Neural cell (in vitro differentiated cells): ENCODE results near the gene TBC1D8. TPM values are rescaled to one million over a fixed set of nuclear protein-coding genes. Genes with fewer than 3 reads are reported as not detected.

Experiments used
- H2AFZ ChIP-seq: fragments of 200-600, 300-800 bp; sonication (generic), shearing (Covaris generic); 2 replicates; pipeline ENCODE4 v1.6.0; 2014; ENCODE audit warnings: low read depth, mild to moderate bottlenecking, antibody characterized with exemption, low read length, moderate library complexity
- H3F3A ChIP-seq: fragments of 200-600 bp; shearing (Covaris generic); 2 replicates; pipeline ENCODE4 v1.6.1; 2016; ENCODE audit warnings: mild to moderate bottlenecking, moderate library complexity, mixed read lengths, antibody characterized with exemption, low read length; ENCODE audit not compliant: insufficient read depth, poor library complexity, severe bottlenecking
- H3K27ac ChIP-seq: fragments of 200-600, 300-800 bp; sonication (generic), shearing (Covaris generic); 2 replicates; pipeline ENCODE4 v1.5.1; 2014; ENCODE audit warnings: mild to moderate bottlenecking, low read length, moderate library complexity
- H3K27me3 ChIP-seq: fragments of 300-800, 200-600 bp; sonication (generic), shearing (Covaris generic); 2 replicates; pipeline ENCODE4 v1.6.0; 2014; ENCODE audit warnings: mild to moderate bottlenecking, low read depth, low read length, moderate library complexity; ENCODE audit not compliant: insufficient read depth
- H3K36me3 ChIP-seq: fragments of 300-800, 200-600 bp; sonication (generic), shearing (Covaris generic); 2 replicates; pipeline ENCODE4 v1.5.1; 2014; ENCODE audit warnings: mild to moderate bottlenecking, antibody characterized with exemption, low read length, moderate library complexity; ENCODE audit not compliant: insufficient read depth
- H3K4me2 ChIP-seq: fragments of 300-800, 200-600 bp; sonication (generic), shearing (Covaris generic); 2 replicates; pipeline ENCODE4 v1.6.0; 2014; ENCODE audit warnings: mild to moderate bottlenecking, low read length
- H3K4me3 ChIP-seq: fragments of 300-800, 200-600 bp; sonication (generic), shearing (Covaris generic); 2 replicates; pipeline ENCODE4 v1.5.1; 2014; ENCODE audit warnings: mild to moderate bottlenecking, low read length, moderate library complexity
- H3K79me2 ChIP-seq: fragments of 200-600 bp; shearing (Covaris generic); replicated peaks from 2 replicates; pipeline ENCODE4 v1.6.0; 2014; ENCODE audit warnings: mild to moderate bottlenecking, low read length, moderate library complexity; ENCODE audit not compliant: insufficient read depth
- H3K9ac ChIP-seq: fragments of 300-800, 200-600 bp; sonication (generic), shearing (Covaris generic); 2 replicates; pipeline ENCODE4 v1.6.1; 2016; ENCODE audit warnings: mild to moderate bottlenecking, low read length, mixed read lengths
- H3K9me2 ChIP-seq: fragments of 200-600 bp; shearing (Covaris generic); 2 replicates; pipeline ENCODE4 v1.6.1; 2016; ENCODE audit warnings: mild to moderate bottlenecking, low read length, mixed read lengths; ENCODE audit not compliant: insufficient read depth
- H3K9me3 ChIP-seq: fragments of 200-600, 300-800 bp; sonication (generic), shearing (Covaris generic); 2 replicates; pipeline ENCODE4 v1.6.1; 2016; ENCODE audit warnings: mild to moderate bottlenecking, mixed run types, low read length, moderate library complexity, mixed read lengths
- H4K20me1 ChIP-seq: fragments of 200-600 bp; shearing (Covaris generic); 2 replicates; pipeline ENCODE4 v1.6.1; 2016; ENCODE audit warnings: mild to moderate bottlenecking, mixed run types; ENCODE audit not compliant: insufficient read depth
- CTCF ChIP-seq: fragments of 450-650 bp; IDR thresholded peaks from 2 replicates; pipeline ENCODE4 v1.5.1; 2014; ENCODE audit warnings: antibody characterized with exemption, mild to moderate bottlenecking, moderate library complexity; ENCODE audit not compliant: poor library complexity, severe bottlenecking
- EP300 ChIP-seq: fragments of 450-650 bp; conservative IDR thresholded peaks from 2 replicates; pipeline ENCODE4 v1.6.1; 2014; ENCODE audit warnings: antibody characterized with exemption, mild to moderate bottlenecking, moderate library complexity; ENCODE audit not compliant: poor library complexity, severe bottlenecking
- EZH2 ChIP-seq: fragments of 200-600, 300-800 bp; shearing (Covaris generic), sonication (generic); IDR thresholded peaks from 2 replicates; pipeline ENCODE4 v1.6.1; 2014; ENCODE audit warnings: antibody characterized with exemption, low read length, borderline replicate concordance, mild to moderate bottlenecking; ENCODE audit not compliant: insufficient read depth, poor library complexity, severe bottlenecking
- MXI1 ChIP-seq: fragments of 450-650 bp; conservative IDR thresholded peaks from 2 replicates; pipeline ENCODE4 v1.6.1; 2014; ENCODE audit warnings: antibody characterized with exemption, mild to moderate bottlenecking; ENCODE audit not compliant: poor library complexity, severe bottlenecking
- POLR2AphosphoS5 ChIP-seq: IDR thresholded peaks from 2 replicates; pipeline ENCODE4 v1.6.1; 2012
- RAD21 ChIP-seq: fragments of 450-650 bp; conservative IDR thresholded peaks from 2 replicates; pipeline ENCODE4 v1.6.1; 2014; ENCODE audit warnings: antibody characterized with exemption, mild to moderate bottlenecking, moderate library complexity
- REST ChIP-seq: IDR thresholded peaks from 2 replicates; pipeline ENCODE4 v1.6.1; 2012; ENCODE audit warnings: borderline replicate concordance
- SMC3 ChIP-seq: fragments of 450-650 bp; conservative IDR thresholded peaks from 2 replicates; pipeline ENCODE4 v1.6.1; 2014; ENCODE audit warnings: antibody characterized with exemption, mild to moderate bottlenecking, moderate library complexity; ENCODE audit not compliant: poor library complexity
- TAF1 ChIP-seq: IDR thresholded peaks from 2 replicates; pipeline ENCODE4 v1.6.1; 2012; ENCODE audit warnings: low read depth
- polyA plus RNA-seq: library from polyadenylated mRNA; depleted of rRNA; stranded (reverse); fragments of >200 nt; gene quantifications from 2 replicates; pipeline ENCODE4 v1.2.3, GENCODE V29; 2014

Gene TBC1D8
- polyA plus RNA-seq, 1 donor from 2014 or later: 5.3 TPM

- H3K27ac ChIP-seq: no peak overlapping the region
- no peak overlapping the region for H3K9ac ChIP-seq
- H2AFZ ChIP-seq: no peak overlapping the region
- no peaks in the 10 kb centered on the region for H3K9me2 ChIP-seq
- no peak overlapping the region for H3K4me3 ChIP-seq
- no peaks in the 10 kb centered on the region for H3K79me2 ChIP-seq
- no peak overlapping the region for H3K4me2 ChIP-seq
- H3K36me3 ChIP-seq: no peaks in the 10 kb centered on the region
- H3K9me3 ChIP-seq: no peaks in the 10 kb centered on the region
- H3F3A ChIP-seq: no peaks in the 10 kb centered on the region
- no peaks in the 10 kb centered on the region for H4K20me1 ChIP-seq
- H3K27me3 ChIP-seq: no peaks in the 10 kb centered on the region
- TF ChIP-seq EP300 (no peak), SMC3 (no peak), CTCF (no peak), TAF1 (no peak), RAD21 (no peak), MXI1 (no peak), REST (no peak), EZH2 (no peak)
These were observed 158.9 kb downstream of the TBC1D8 start for GRCh38 chr2:100992262-100992661.

GRCh38 chr2:100991404-100991773 lies 159.8 kb downstream of the TBC1D8 start:
- Histone ChIP-seq H3K79me2 (no peaks in the 10 kb centered on the region), H3K27me3 (no peaks in the 10 kb centered on the region), H3K27ac (no peak overlapping the region), H3K9ac (no peak overlapping the region), H4K20me1 (no peaks in the 10 kb centered on the region), H2AFZ (no peak overlapping the region), H3K36me3 (no peaks in the 10 kb centered on the region), H3K9me3 (no peaks in the 10 kb centered on the region), H3K9me2 (no peaks in the 10 kb centered on the region), H3K4me3 (no peak overlapping the region), H3F3A (no peaks in the 10 kb centered on the region), H3K4me2 (no peak overlapping the region)
- TF ChIP-seq SMC3: no peak
- TF ChIP-seq RAD21: no peak
- TF ChIP-seq EZH2: no peak
- no peak for TF ChIP-seq CTCF
- no peak for TF ChIP-seq POLR2AphosphoS5
- no peak for TF ChIP-seq TAF1
- no peak for TF ChIP-seq REST
- TF ChIP-seq EP300: no peak
- no peak for TF ChIP-seq MXI1
